Measurements from ENCODE around the gene XRCC3.

XRCC3 gene

GRCh38 chr14:103743691-103744090 is 28.4 kb upstream of the XRCC3 start:
- TF ChIP-seq, protein P1, sequence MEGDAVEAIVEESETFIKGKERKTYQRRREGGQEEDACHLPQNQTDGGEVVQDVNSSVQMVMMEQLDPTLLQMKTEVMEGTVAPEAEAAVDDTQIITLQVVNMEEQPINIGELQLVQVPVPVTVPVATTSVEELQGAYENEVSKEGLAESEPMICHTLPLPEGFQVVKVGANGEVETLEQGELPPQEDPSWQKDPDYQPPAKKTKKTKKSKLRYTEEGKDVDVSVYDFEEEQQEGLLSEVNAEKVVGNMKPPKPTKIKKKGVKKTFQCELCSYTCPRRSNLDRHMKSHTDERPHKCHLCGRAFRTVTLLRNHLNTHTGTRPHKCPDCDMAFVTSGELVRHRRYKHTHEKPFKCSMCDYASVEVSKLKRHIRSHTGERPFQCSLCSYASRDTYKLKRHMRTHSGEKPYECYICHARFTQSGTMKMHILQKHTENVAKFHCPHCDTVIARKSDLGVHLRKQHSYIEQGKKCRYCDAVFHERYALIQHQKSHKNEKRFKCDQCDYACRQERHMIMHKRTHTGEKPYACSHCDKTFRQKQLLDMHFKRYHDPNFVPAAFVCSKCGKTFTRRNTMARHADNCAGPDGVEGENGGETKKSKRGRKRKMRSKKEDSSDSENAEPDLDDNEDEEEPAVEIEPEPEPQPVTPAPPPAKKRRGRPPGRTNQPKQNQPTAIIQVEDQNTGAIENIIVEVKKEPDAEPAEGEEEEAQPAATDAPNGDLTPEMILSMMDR (IDR thresholded peaks at IDR 0.05; ENCODE audit: control insufficient read depth, extremely low read depth, insufficient read depth), result no peak
- H3K4me3 ChIP-seq (ENCODE audit: low read depth, low read length), result no peak overlapping the region

DNA sequence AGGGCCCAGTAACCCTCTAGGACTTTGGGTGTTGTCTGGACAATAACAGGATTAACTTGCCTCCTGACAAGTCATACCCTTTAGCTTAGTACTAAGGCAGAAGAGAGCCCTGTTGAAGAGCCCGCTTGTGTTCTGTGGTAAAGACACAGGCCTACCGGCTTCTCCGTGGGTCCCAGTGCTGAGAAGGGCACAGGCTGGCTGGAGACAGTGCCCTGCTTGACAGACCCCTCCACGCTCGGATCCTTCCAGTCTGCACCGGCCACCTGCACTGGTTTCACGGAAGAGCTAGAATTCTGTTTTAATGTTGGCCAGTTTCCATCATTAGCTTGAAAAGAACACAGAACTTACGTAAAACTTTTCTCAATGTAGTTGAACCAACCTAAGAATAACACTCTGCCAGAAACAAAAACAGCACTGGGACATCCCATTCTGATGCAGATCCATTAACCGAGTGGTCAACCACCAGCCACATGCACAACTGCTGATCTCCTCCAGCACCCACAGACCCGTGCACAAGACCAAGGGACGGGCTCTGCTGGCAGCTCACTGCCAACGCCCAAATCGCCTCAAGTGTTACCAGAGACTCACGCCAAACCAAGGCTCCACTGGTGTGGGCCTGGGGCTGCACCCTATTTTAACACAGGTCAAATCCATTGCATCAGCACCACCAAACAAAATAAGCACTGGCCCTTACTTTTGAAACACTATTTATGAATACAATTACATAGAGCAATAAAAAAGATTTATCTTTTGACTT is 27.4 kb upstream of the XRCC3 start:
- no peak overlapping the region for H3K4me3 ChIP-seq (ENCODE audit: low read depth, low read length)
- DNase-seq (ENCODE audit: low read depth), result no peak
- TF ChIP-seq, protein P1 (IDR thresholded peaks at IDR 0.05; ENCODE audit: control insufficient read depth, extremely low read depth, insufficient read depth), result no peak

More at GRCh38 chr14:103743691-103744090, 28.4 kb upstream of the XRCC3 start:
- DNase-seq (ENCODE audit: low read depth), result no peak

GRCh38 chr14:103741876-103742275 is 26.6 kb upstream of the XRCC3 start:
- TF ChIP-seq, protein P1 (IDR thresholded peaks at IDR 0.05; ENCODE audit: control insufficient read depth, extremely low read depth, insufficient read depth), result no peak
- no peak overlapping the region for H3K4me3 ChIP-seq (ENCODE audit: low read depth, low read length)
- DNase-seq (ENCODE audit: low read depth), result no peak

- DNase-seq (ENCODE audit: low read depth), result no peak
- TF ChIP-seq, protein P1 (IDR thresholded peaks at IDR 0.05; ENCODE audit: control insufficient read depth, extremely low read depth, insufficient read depth), result no peak
- H3K4me3 ChIP-seq (ENCODE audit: low read depth, low read length), result no peak overlapping the region
These were observed 25.9 kb upstream of the XRCC3 start for GRCh38 chr14:103740991-103741689.

DNA sequence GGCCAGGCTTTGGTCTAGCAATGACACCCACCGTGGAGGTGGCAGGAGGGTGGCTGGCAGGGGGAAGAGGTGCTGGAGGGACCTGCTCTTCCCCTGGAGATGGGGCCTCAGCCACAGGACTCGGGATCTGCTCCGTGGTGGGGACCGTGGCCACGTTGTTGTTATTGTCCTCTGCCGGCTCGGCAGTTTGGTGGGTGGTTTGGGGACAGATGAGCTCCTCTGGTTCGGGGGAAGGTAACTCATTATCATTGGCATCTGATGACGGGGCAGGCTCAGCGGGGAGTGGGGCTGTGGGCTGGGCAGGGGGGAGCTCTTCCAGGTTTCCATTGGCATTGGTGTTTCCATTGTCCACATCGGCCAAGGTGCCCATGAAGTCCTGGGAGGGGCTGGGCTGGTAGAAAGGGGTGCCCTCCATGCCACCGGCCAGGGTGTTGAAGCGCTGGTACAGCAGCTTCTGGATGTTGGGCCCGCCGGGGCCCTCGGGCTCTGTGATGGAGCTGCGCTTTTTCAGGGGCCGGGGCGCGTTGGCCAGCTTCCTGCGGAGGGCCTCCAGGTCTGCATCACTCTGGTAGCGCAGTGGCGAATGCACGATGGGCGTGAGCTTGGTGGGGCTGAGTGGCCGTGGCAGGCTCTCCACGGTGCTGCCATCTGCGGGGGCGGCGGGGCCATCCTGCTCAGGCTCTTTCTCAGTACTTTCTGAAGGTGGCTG is 24.7 kb upstream of the XRCC3 start:
- TF ChIP-seq, protein P1 (IDR thresholded peaks at IDR 0.05; ENCODE audit: control insufficient read depth, extremely low read depth, insufficient read depth), result no peak
- H3K4me3 ChIP-seq (ENCODE audit: low read depth, low read length), result no peak overlapping the region
- no peak for DNase-seq (ENCODE audit: low read depth)

GRCh38 chr14:103739466-103739792 is 24.2 kb upstream of the XRCC3 start:
- TF ChIP-seq, protein P1 (IDR thresholded peaks at IDR 0.05; ENCODE audit: control insufficient read depth, extremely low read depth, insufficient read depth), result no peak
- H3K4me3 ChIP-seq (ENCODE audit: low read depth, low read length), result no peak overlapping the region
- no peak for DNase-seq (ENCODE audit: low read depth)

All from LNCaP clone FGC (cell line).